PC-9 (cell line): ENCODE results near the gene ZNF593.

Experiments used
- CTCF ChIP-seq: fragments of 200-600 bp; sonication (generic); conservative IDR thresholded peaks from 2 replicates; pipeline ENCODE4 v1.6.1; 2017; ENCODE audit warnings: mixed run types, antibody characterized with exemption, mild to moderate bottlenecking, moderate library complexity
- EZH2 ChIP-seq: fragments of 200-600 bp; sonication (generic); IDR thresholded peaks from 2 replicates; pipeline ENCODE4 v1.8.0; 2017; ENCODE audit warnings: antibody characterized with exemption, low read depth

- no peak for TF ChIP-seq CTCF
- no peak for TF ChIP-seq EZH2
Observed at GRCh38 chr1:26182383-26182696, 12.6 kb downstream of the ZNF593 start.
